Activated T-cell treated with anti-CD3 and anti-CD28 coated beads, Interleukin-2, amount 50 U/mL, for 72 hours (primary cell): ENCODE results near the gene MAS1L. TPM values are rescaled to one million over a fixed set of nuclear protein-coding genes. Genes with fewer than 3 reads are reported as not detected.
"Not testable (repeated sequence)": the region's sequence is repeated elsewhere in the genome, so short reads cannot be mapped to it uniquely, and the experiment has no call there.

Source experiments
- ATAC-seq, 2 donors: fragments of 150-1000 bp; cut with Tn5 transposase; replicated peaks in 1 of 2; 2 replicates each; pipeline ENCODE4 v1.10.0; 2021; ENCODE audit warnings: moderate library complexity in 2 of 2, mild to moderate bottlenecking in 1 of 2
- DNase-seq, 2 donors: peaks; one replicate each; pipeline ENCODE4 v3.0.0; 2021 to 2022; ENCODE audit warnings: mixed read lengths in 1 of 2
- H3K27ac Mint-ChIP-seq: one replicate; pipeline ENCODE4 v1.8.0; 2022; ENCODE audit warnings: mild to moderate bottlenecking, moderate library complexity, mixed read lengths
- H3K27me3 Mint-ChIP-seq: one replicate; pipeline ENCODE4 v1.8.0; 2022; ENCODE audit warnings: low read depth, mixed read lengths
- H3K36me3 Mint-ChIP-seq, 2 donors: one replicate each; pipeline ENCODE4 v1.8.0; 2022; ENCODE audit warnings: mixed read lengths in 2 of 2, mild to moderate bottlenecking in 1 of 2; ENCODE audit not compliant: insufficient read depth in 2 of 2
- H3K4me1 Mint-ChIP-seq: one replicate; pipeline ENCODE4 v1.8.0; 2022; ENCODE audit warnings: low read depth, mixed read lengths
- H3K4me3 Mint-ChIP-seq, 2 donors: one replicate each; pipeline ENCODE4 v1.8.0; 2022; ENCODE audit warnings: mild to moderate bottlenecking in 2 of 2, mixed read lengths in 2 of 2, moderate library complexity in 2 of 2
- H3K9me3 Mint-ChIP-seq, 2 donors: one replicate each; pipeline ENCODE4 v1.8.0; 2022; ENCODE audit warnings: mixed read lengths in 2 of 2
- total RNA-seq, 2 donors: library from RNA; stranded (reverse); gene quantifications; one replicate each; pipeline ENCODE4 v1.2.3, GENCODE V29; 2022

MAS1L gene
- total RNA-seq, 2 donors from 2014 or later = not detected

- Mint-ChIP-seq H3K27ac (no peak overlapping the region), H3K36me3 (no peaks in the 10 kb centered on the region), H3K9me3 (no peaks in the 10 kb centered on the region), H3K4me1 (no peaks in the 10 kb centered on the region), H3K27me3 (peaks cover 27% of the 10 kb centered on the region), H3K4me3 (no peak overlapping the region)
- DNase-seq (no peak), ATAC-seq (no peak)
These were observed 26.5 kb downstream of the MAS1L start for GRCh38 chr6:29461021-29461814.

DNA sequence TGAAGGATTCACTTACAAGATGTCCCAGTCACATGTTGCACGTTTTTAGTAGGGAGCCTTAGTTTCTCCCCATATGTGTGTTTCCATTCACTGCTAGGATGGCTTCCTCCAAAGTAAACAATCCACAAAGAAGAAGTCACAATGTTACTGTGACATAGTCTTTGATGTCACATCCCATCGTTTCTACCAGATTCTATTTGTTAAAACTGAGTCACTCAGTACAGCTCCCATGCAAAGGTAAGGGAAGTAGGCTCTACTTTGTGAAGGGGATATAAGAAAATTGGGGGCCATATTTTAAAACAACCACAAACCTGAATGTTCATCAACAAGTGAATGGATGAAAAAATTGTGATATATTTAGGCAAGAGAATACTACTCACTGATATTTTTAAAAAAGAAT, 30.8 kb downstream of the MAS1L start, which contains the start of the genes OR11A1 and OR2H1:
Gene OR11A1, minus strand, starts transcription at position 101 of the 400 bp plus-strand sequence. CDS start 29,430 bp downstream, outside the sequence.
Gene OR2H1, plus strand, starts transcription at position 185 of the 400 bp plus-strand sequence. CDS start 4,615 bp downstream, outside the sequence.
- Mint-ChIP-seq H3K27me3 (peaks cover 32% of the 10 kb centered on the region), H3K9me3 (no peaks in the 10 kb centered on the region), H3K4me3 (no peak within 1 kb of the TSS), H3K27ac (no peak within 1 kb of the TSS), H3K36me3 (no peaks in the 10 kb centered on the region), H3K4me1 (no peaks in the 10 kb centered on the region)
- ATAC-seq (no peak), DNase-seq (no peak)

DNA sequence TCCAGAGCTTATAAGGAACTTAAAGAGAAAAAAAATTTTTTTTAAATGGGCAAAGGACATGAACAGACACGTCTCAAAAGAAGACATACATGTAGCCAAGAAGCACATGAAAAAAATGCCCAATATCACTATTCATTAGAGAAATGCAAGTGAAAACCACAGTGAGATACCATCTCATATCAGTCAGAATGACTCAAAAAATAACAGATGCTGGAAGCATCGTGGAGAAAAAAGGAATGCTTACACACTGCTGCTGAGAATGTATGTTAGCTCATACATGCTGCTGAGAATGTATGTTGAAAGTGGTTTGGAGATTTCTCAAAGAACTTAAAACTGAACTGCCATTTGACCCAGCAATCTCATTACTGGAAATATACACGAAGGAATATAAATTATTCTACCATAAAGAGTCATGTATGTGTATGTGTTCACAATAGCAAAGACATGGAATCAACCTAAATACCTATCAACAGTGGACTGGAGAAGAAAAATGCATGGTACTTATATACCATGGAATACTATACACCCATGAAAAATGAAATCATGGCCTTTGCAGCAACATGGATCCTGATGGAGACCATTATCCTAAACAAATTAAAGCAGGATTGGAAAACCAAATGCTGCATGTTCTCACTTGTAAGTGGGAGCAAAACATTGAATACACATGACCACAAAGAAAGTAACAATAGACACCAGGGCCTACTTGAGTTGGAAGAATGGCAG, 36.1 kb downstream of the MAS1L start:
- H3K27me3 Mint-ChIP-seq = peaks cover 26% of the 10 kb centered on the region
- DNase-seq (no peak), ATAC-seq (no peak)
- no peaks in the 10 kb centered on the region for H3K4me1 Mint-ChIP-seq
- no peaks in the 10 kb centered on the region for H3K36me3 Mint-ChIP-seq
- no peak overlapping the region for H3K4me3 Mint-ChIP-seq
- H3K27ac Mint-ChIP-seq = no peak overlapping the region
- H3K9me3 Mint-ChIP-seq = peaks cover 2 to 3% of the 10 kb centered on the region in 2 donors

DNA sequence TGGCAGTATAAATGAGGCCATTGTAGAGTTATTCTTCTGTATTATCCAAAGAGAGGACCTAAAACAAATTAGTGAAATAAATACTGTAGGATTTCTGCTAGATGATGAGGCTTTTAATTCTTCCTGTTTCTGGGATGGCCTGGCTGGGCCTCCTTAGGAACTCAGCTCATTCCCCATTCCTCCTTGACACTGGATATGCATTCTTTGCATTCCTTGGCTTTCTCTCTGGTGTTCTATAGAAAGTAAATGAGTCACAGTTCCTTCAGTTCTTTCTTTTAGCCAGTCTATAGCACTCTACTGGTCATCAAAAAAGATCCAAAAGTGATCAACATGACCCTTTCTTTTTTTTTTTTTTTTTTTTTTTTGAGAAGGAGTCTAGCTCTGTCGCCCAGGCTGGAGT, 40.1 kb downstream of the MAS1L start:
- H3K36me3 Mint-ChIP-seq = peaks cover 0 to 2% of the 10 kb centered on the region in 2 donors
- H3K9me3 Mint-ChIP-seq = peaks cover 5 to 7% of the 10 kb centered on the region in 2 donors
- no peak overlapping the region for H3K27ac Mint-ChIP-seq
- DNase-seq = no peak
- H3K4me3 Mint-ChIP-seq = no peak overlapping the region
- H3K27me3 Mint-ChIP-seq = peaks cover 49% of the 10 kb centered on the region
- H3K4me1 Mint-ChIP-seq = no peaks in the 10 kb centered on the region
- ATAC-seq = no peak

DNA sequence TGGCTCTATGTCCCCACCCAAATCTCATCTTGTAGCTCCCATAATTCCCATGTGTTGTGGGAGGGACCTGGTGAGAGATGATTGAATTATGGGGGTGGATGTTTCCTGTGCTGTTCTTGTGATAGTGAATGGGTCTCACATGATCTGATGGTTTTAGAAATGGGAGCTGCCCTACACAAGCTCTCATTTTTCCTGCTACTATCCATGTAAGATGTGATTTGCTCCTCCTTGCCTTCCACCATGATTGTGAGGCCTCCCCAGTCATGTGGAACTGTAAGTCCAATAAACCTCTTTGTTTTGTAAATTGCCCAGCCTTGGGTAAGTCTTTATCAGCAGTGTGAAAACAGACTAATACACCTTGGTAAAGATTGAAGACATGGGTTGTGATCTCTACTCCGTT, 43.7 kb downstream of the MAS1L start:
- not testable (repeated sequence) for ATAC-seq, H3K27ac Mint-ChIP-seq, H3K36me3 Mint-ChIP-seq, H3K4me1 Mint-ChIP-seq, H3K9me3 Mint-ChIP-seq, DNase-seq, H3K4me3 Mint-ChIP-seq
- H3K27me3 Mint-ChIP-seq = peaks cover 47% of the 10 kb centered on the region

GRCh38 chr6:29442719-29443118, 45.0 kb downstream of the MAS1L start:
- no peak for ATAC-seq
- H3K4me3 Mint-ChIP-seq = no peak overlapping the region
- H3K4me1 Mint-ChIP-seq = no peaks in the 10 kb centered on the region
- H3K36me3 Mint-ChIP-seq = peaks cover 0 to 2% of the 10 kb centered on the region in 2 donors
- no peak overlapping the region for H3K27ac Mint-ChIP-seq
- H3K9me3 Mint-ChIP-seq = peaks cover 2 to 4% of the 10 kb centered on the region in 2 donors
- peaks cover 54% of the 10 kb centered on the region for H3K27me3 Mint-ChIP-seq
- no peak for DNase-seq

GRCh38 chr6:29439006-29439405, 48.8 kb downstream of the MAS1L start, which contains the start of gene OR10C1:
OR10C1 (plus strand) TSS chr6:29439306; CDS start chr6:29440016, 710 bp downstream.
- ATAC-seq = no peak
- DNase-seq = no peak
- H3K27ac Mint-ChIP-seq = no peak within 1 kb of the TSS
- H3K4me3 Mint-ChIP-seq = no peak within 1 kb of the TSS
- peaks cover 44% of the 10 kb centered on the region for H3K27me3 Mint-ChIP-seq
- H3K36me3 Mint-ChIP-seq = peaks cover 0 to 2% of the 10 kb centered on the region in 2 donors
- H3K9me3 Mint-ChIP-seq = no peaks in the 10 kb centered on the region
- H3K4me1 Mint-ChIP-seq = no peaks in the 10 kb centered on the region

- H3K4me1 Mint-ChIP-seq, H3K9me3 Mint-ChIP-seq, H3K4me3 Mint-ChIP-seq, DNase-seq, H3K36me3 Mint-ChIP-seq, ATAC-seq, H3K27ac Mint-ChIP-seq: not testable (repeated sequence)
- H3K27me3 Mint-ChIP-seq = peaks cover 59% of the 10 kb centered on the region
These were observed 51.0 kb downstream of the MAS1L start for GRCh38 chr6:29436730-29437129.

Other genes starting within 250 kb of the MAS1L start
- not detected for gene OR14J1, start 186.3 kb downstream of the MAS1L start, total RNA-seq
- not detected for gene OR5V1, start 119.1 kb downstream of the MAS1L start, total RNA-seq
- gene OR12D3, start 112.7 kb downstream of the MAS1L start, total RNA-seq = not detected
- not detected for gene OR12D2, start 92.3 kb downstream of the MAS1L start, total RNA-seq
- gene OR12D1, start 73.0 kb downstream of the MAS1L start, total RNA-seq = not detected
- not detected for gene OR10C1, start 48.6 kb downstream of the MAS1L start, total RNA-seq
- not detected for gene OR11A1, start 30.9 kb downstream of the MAS1L start, total RNA-seq
- not detected for gene OR2H1, start 30.8 kb downstream of the MAS1L start, total RNA-seq
- gene UBD, start 71.8 kb upstream of the MAS1L start, total RNA-seq = 1 to 10 TPM; 1.3 to 2.1 TPM
- not detected for gene OR2H2, start 97.2 kb upstream of the MAS1L start, total RNA-seq
- gene GABBR1, start 145.2 kb upstream of the MAS1L start, total RNA-seq = 10 to 100 TPM; 21.7 to 26.6 TPM
- not detected for gene MOG, start 169.1 kb upstream of the MAS1L start, total RNA-seq
- 1 to 10 TPM in 1 of 2 donors, not detected in 1; 6.3 TPM for gene ZFP57, start 193.2 kb upstream of the MAS1L start, total RNA-seq
- gene HLA-F, start 235.5 kb upstream of the MAS1L start, total RNA-seq = 100 to 1,000 TPM; 238 to 275 TPM